HepG2 (cell line): Measurements from ENCODE around the gene ACTN1. TPM values are rescaled to one million over a fixed set of nuclear protein-coding genes. Genes with fewer than 3 reads are reported as not detected.

Experiments
- EED ChIP-seq: sonication (generic); formaldehyde crosslinking; IDR thresholded peaks from 2 replicates; pipeline ENCODE4 v1.5.0; 2020; ENCODE audit warnings: mild to moderate bottlenecking, missing genetic modification reagents
- FIP1L1 ChIP-seq: fragments of 200-400 bp; formaldehyde crosslinking; IDR thresholded peaks from 2 replicates; pipeline ENCODE4 v1.6.1; 2018; ENCODE audit warnings: low read depth, mild to moderate bottlenecking, low read length, moderate library complexity, borderline replicate concordance; ENCODE audit not compliant: insufficient read depth
- HMG20B ChIP-seq: conservative IDR thresholded peaks from 2 replicates; pipeline ENCODE4 v1.6.1; 2016; ENCODE audit warnings: missing genetic modification reagents, missing compliant biosample characterization
- HOXA9 ChIP-seq: sonication (generic); formaldehyde crosslinking; IDR thresholded peaks from 2 replicates; pipeline ENCODE4 v1.8.1; 2022; ENCODE audit warnings: missing genetic modification reagents, mild to moderate bottlenecking, moderate library complexity, borderline replicate concordance
- KDM1A ChIP-seq: IDR thresholded peaks from 2 replicates; pipeline ENCODE4 v1.6.1; 2016; ENCODE audit warnings: missing compliant biosample characterization
- KDM2A ChIP-seq: sonication (generic); formaldehyde crosslinking; IDR thresholded peaks from 2 replicates; pipeline ENCODE4 v1.4.0; 2020; ENCODE audit warnings: low read depth, missing genetic modification reagents, borderline replicate concordance
- MAFG ChIP-seq: sonication (generic); formaldehyde crosslinking; IDR thresholded peaks from 2 replicates; pipeline ENCODE4 v1.5.1; 2020; ENCODE audit warnings: mild to moderate bottlenecking, missing genetic modification reagents
- MED8 ChIP-seq: sonication (generic); formaldehyde crosslinking; IDR thresholded peaks from 2 replicates; pipeline ENCODE4 v1.8.1; 2023; ENCODE audit warnings: mild to moderate bottlenecking, missing genetic modification reagents; ENCODE audit not compliant: insufficient replicate concordance
- MYPOP ChIP-seq: sonication (generic); formaldehyde crosslinking; IDR thresholded peaks from 2 replicates; pipeline ENCODE4 v1.8.1; 2023; ENCODE audit warnings: mild to moderate bottlenecking, moderate library complexity, missing genetic modification reagents
- NFKBIZ ChIP-seq: IDR thresholded peaks from 2 replicates; pipeline ENCODE4 v1.6.1; 2018; ENCODE audit warnings: missing genetic modification reagents, missing compliant biosample characterization
- POGZ ChIP-seq: sonication (generic); formaldehyde crosslinking; IDR thresholded peaks from 2 replicates; pipeline ENCODE4 v1.4.0; 2020; ENCODE audit warnings: mild to moderate bottlenecking, missing genetic modification reagents
- RERE ChIP-seq: IDR thresholded peaks from 2 replicates; pipeline ENCODE4 v1.6.1; 2016; ENCODE audit warnings: low read depth, missing genetic modification reagents, missing compliant biosample characterization
- SMAD1 ChIP-seq: sonication (generic); formaldehyde crosslinking; IDR thresholded peaks from 2 replicates; pipeline ENCODE4 v1.4.0; 2020; ENCODE audit warnings: missing genetic modification reagents, low read depth, mild to moderate bottlenecking, borderline replicate concordance
- SPEN ChIP-seq: sonication (generic); formaldehyde crosslinking; IDR thresholded peaks from 2 replicates; pipeline ENCODE4 v1.5.1; 2020; ENCODE audit warnings: low read depth, mild to moderate bottlenecking, missing genetic modification reagents
- THYN1 ChIP-seq: sonication (generic); formaldehyde crosslinking; IDR thresholded peaks from 2 replicates; pipeline ENCODE4 v1.8.1; 2023; ENCODE audit warnings: low read depth, mild to moderate bottlenecking, moderate library complexity, missing genetic modification reagents, borderline replicate concordance
- ZNF329 ChIP-seq: sonication (generic); formaldehyde crosslinking; IDR thresholded peaks from 2 replicates; pipeline ENCODE4 v1.9.0; 2021; ENCODE audit warnings: low read depth, mild to moderate bottlenecking, missing genetic modification reagents
- ZNF337 ChIP-seq: sonication (generic); formaldehyde crosslinking; IDR thresholded peaks from 2 replicates; pipeline ENCODE4 v1.5.1; 2020; ENCODE audit warnings: missing genetic modification reagents, low read depth, mild to moderate bottlenecking, borderline replicate concordance
- ZNF639 ChIP-seq: conservative IDR thresholded peaks from 2 replicates; pipeline ENCODE4 v1.6.1; 2018; ENCODE audit warnings: missing genetic modification reagents
- ZSCAN22 ChIP-seq: sonication (generic); formaldehyde crosslinking; IDR thresholded peaks from 2 replicates; pipeline ENCODE4 v1.4.0; 2020; ENCODE audit warnings: mild to moderate bottlenecking, missing genetic modification reagents
- polyA plus RNA-seq, 8 experiments: library from polyadenylated mRNA; depleted of rRNA in 3 of 8; stranded (reverse) in 7 of 8; unstranded in 1 of 8; fragments of >200 nt; fragmentation: Illumina TruSeq in 4 of 8; extraction: Trizol in 4 of 8; gene quantifications; 2 replicates each; pipeline versions ENCODE4 v1.2.1 to v1.2.3, GENCODE V29; 2011 to 2016; ENCODE audit warnings: low read depth in 4 of 8, missing spikeins in 1 of 8, mixed read lengths in 1 of 8; ENCODE audit not compliant: insufficient read depth in 1 of 8
- total RNA-seq, 5 experiments: library from RNA; depleted of rRNA; stranded (reverse); fragments of >200 nt; fragmentation: Illumina TruSeq; extraction: Trizol; gene quantifications; 2 replicates each; pipeline ENCODE4 v1.2.3, GENCODE V29; 2016; ENCODE audit warnings: low read depth in 1 of 5
- TF ChIP-seq, protein P1 (sequence below): sonication (generic); formaldehyde crosslinking; IDR thresholded peaks from 2 replicates; pipeline ENCODE4 v1.8.1; 2022; ENCODE audit warnings: mild to moderate bottlenecking, missing genetic modification reagents

The ACTN1 gene
- total and polyA plus RNA-seq, 2 of the 13 experiments (the other 11 are each of a cell fraction or from before 2014, with no cell fraction given): 58.6 to 162 TPM

DNA sequence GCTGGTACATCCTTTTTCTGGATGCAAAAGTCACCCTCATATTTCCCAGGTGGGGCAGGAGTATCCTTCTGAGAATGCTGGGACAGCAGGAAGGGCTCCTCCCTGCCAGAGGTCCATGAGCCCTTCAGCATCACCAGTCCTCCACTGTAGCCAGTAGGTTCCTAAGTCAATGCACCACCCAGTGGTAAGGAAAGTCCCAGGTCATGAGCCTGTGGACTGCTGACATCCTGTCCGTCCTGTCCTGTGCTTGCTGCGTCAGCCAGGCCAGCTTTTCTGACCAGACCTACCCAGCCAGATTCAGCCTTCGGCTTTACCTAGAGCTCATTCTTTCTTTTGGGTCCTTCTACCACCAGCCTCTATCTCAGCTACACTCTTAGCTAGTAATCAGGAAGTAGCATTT is 23.0 kb upstream of the ACTN1 start (continued):
- TF ChIP-seq KDM2A (CRISPR knock-in tag) (peak; percentile 29; the same call in 1 of the 2 replicates), THYN1 (CRISPR knock-in tag) (no peak), HMG20B (CRISPR knock-in tag) (no peak), EED (CRISPR knock-in tag) (no peak), HOXA9 (no peak), KDM1A (CRISPR knock-in tag) (no peak), NFKBIZ (CRISPR knock-in tag) (no peak), RERE (CRISPR knock-in tag) (no peak), MED8 (CRISPR knock-in tag) (no peak), ZNF329 (CRISPR knock-in tag) (no peak), POGZ (no peak), SPEN (CRISPR knock-in tag) (no peak), MAFG (no peak), ZSCAN22 (CRISPR knock-in tag) (no peak), FIP1L1 (no peak), MYPOP (CRISPR knock-in tag) (no peak), SMAD1 (no peak), ZNF337 (no peak), ZNF639 (CRISPR knock-in tag) (no peak)
- TF ChIP-seq, protein P1, sequence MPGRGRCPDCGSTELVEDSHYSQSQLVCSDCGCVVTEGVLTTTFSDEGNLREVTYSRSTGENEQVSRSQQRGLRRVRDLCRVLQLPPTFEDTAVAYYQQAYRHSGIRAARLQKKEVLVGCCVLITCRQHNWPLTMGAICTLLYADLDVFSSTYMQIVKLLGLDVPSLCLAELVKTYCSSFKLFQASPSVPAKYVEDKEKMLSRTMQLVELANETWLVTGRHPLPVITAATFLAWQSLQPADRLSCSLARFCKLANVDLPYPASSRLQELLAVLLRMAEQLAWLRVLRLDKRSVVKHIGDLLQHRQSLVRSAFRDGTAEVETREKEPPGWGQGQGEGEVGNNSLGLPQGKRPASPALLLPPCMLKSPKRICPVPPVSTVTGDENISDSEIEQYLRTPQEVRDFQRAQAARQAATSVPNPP: no peak
